ENCODE data around the gene SLC44A3. TPM values are rescaled to one million over a fixed set of nuclear protein-coding genes. Genes with fewer than 3 reads are reported as not detected.
A peak's percentile ranks its signal among the peaks of the same experiment; 100 is the strongest.

The SLC44A3 gene
- total and polyA plus RNA-seq, 2 of the 4 experiments (the other 2 are of a cell fraction), result 0.31 to 0.54 TPM

DNA sequence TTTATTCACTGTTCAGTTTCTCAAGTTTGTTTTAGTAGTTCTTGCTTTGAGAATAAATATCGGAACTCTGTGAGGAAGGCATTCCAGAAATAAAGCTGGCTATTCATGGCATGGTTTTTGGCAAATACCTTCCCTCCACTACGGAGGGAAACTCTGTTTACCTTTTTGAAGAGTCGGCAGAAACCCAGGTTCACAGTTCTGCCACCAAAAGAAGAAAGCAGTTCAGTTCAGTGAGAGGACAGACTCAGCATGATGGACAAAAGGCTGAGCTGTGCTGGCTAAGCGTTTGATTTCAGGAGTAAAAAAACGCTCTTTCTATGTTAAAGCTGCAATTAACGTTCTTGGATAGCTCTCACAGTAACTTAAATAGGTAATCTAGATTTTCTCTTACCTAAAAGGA, 64.3 kb downstream of the SLC44A3 start:
- H4K8ac ChIP-seq (ENCODE audit: low read depth in 2 of 2, low read length in 2 of 2), result peak overlapping the region; percentile 76 to 84

More for the DNA sequence above, 64.3 kb downstream of the SLC44A3 start:
- peak overlapping the region; percentile 58 for H2AFZ ChIP-seq (replicated peaks; ENCODE audit: low read length, poor library complexity)
- H4K20me1 ChIP-seq (ENCODE audit: insufficient read depth, low read length), result no peaks in the 10 kb centered on the region
- H3K27ac ChIP-seq (ENCODE audit: insufficient read depth, low read length), result peak overlapping the region; percentile 89
- peak overlapping the region; percentile 73 for H2BK5ac ChIP-seq (ENCODE audit: low read depth, low read length, poor library complexity, severe bottlenecking)
- intact Hi-C loops (cut with micrococcal nuclease), result loop anchor here (2.0 kb wide), 1 partner anchor 30 kb away; no protein-coding TSS in a partner anchor
- H3K4me1 ChIP-seq (ENCODE audit: control insufficient read depth, insufficient read depth, low read length), result peaks cover 8% of the 10 kb centered on the region
- H4K91ac ChIP-seq (ENCODE audit: insufficient read depth, low read depth, low read length), result peak overlapping the region; percentile 55; the same call in 1 of the 2 replicates
- H3K9me1 ChIP-seq (ENCODE audit: insufficient read depth, low read length), result peaks cover 16% of the 10 kb centered on the region
- ATAC-seq (ENCODE audit: low read depth) (peak; percentile 7; the same call in 1 of the 2 replicates), DNase-seq (no peak)
- no peak overlapping the region for H3K4me3 ChIP-seq (ENCODE audit: insufficient read depth, low read depth, low read length)
- H4K5ac ChIP-seq (ENCODE audit: low read depth, low read length), result peak overlapping the region; percentile 23
- peak overlapping the region; percentile 44; the same call in 1 of the 2 replicates for H3K23ac ChIP-seq (ENCODE audit: low read depth, low read length)
- no CpG with 5 or more reads among the region's 6 CpGs for WGBS, 2 experiments (ENCODE audit: extremely low coverage in 2 of 2, insufficient read length in 1 of 2)
- no TSS peak for BruUV-seq (replicated peaks)
- peak overlapping the region; percentile 80 for H3K4ac ChIP-seq (ENCODE audit: low read depth, low read length)
- H3K27me3 ChIP-seq (ENCODE audit: control insufficient read depth, insufficient read depth, low read length), result no peaks in the 10 kb centered on the region
- peak overlapping the region; percentile 33; the same call in 1 of the 3 replicates for H2BK15ac ChIP-seq (ENCODE audit: low read depth, low read length)
- H3K9me3 ChIP-seq (ENCODE audit: control insufficient read depth, insufficient read depth, low read length), result no peaks in the 10 kb centered on the region
- 0 out of 2 replicates have a peak overlapping the region, but pooled peaks have one; percentile 5 for H2AK5ac ChIP-seq (ENCODE audit: low read depth, low read length)
- H3K36me3 ChIP-seq (ENCODE audit: control insufficient read depth, insufficient read depth, low read length), result no peaks in the 10 kb centered on the region
- dilution Hi-C loops (cut with HindIII; ENCODE audit: low sequenced_read_pairs, unreplicated experiment), result no loop called here
- H3K14ac ChIP-seq (replicated peaks; ENCODE audit: low read depth, low read length), result peak overlapping the region; percentile 75
- TF ChIP-seq RFX5 (IDR thresholded peaks at IDR 0.05; ENCODE audit: low read depth, low read length), result no peak
- TF ChIP-seq MAFK (IDR thresholded peaks at IDR 0.05; ENCODE audit: low read depth, low read length), result peak; percentile 50
- peak overlapping the region; percentile 95 for H3K18ac ChIP-seq (ENCODE audit: low read depth, low read length)
- H3K56ac ChIP-seq (ENCODE audit: extremely low read depth, insufficient read depth, low read length), result no peak overlapping the region
- in situ Hi-C loops (cut with MboI; ENCODE audit: low sequenced_read_pairs), result no loop called here
- POLR2A ChIA-PET (ENCODE audit: unreplicated experiment), result no interaction called here
- CTCF ChIA-PET, result interaction anchor here (1.8 kb wide), 1 partner anchor 30 kb away, joined by 6 read pairs; no protein-coding TSS in a partner anchor
- no peaks in the 10 kb centered on the region for H3K79me1 ChIP-seq (ENCODE audit: low read depth in 1 of 2, low read length in 2 of 2)
- peak overlapping the region; percentile 79 for H3K4me2 ChIP-seq (ENCODE audit: low read depth, low read length)
- H2BK20ac ChIP-seq (ENCODE audit: low read depth, low read length), result peak overlapping the region; percentile 57; the same call in 1 of the 2 replicates
- peak overlapping the region; percentile 68 for H3K9ac ChIP-seq (ENCODE audit: low read depth, low read length)
- H2AK9ac ChIP-seq (replicated peaks; ENCODE audit: low read depth, low read length, poor library complexity), result no peak overlapping the region
- H2BK120ac ChIP-seq (ENCODE audit: low read depth, low read length), result peak overlapping the region; percentile 82

All from IMR-90 (cell line).